HG02840 (cell line): Measurements from ENCODE around the gene ECHDC1.
"Not testable (repeated sequence)": the region's sequence is repeated elsewhere in the genome, so short reads cannot be mapped to it uniquely, and the experiment has no call there.

ENCODE experiments used
- ATAC-seq: cut with Tn5 transposase; IDR thresholded peaks from one replicate; pipeline ENCODE4 v1.9.1; 2021; ENCODE audit warnings: mild to moderate bottlenecking, moderate library complexity, moderate number of reproducible peaks; ENCODE audit not compliant: unreplicated experiment, low FRiP score

The ECHDC1 gene, protein sequence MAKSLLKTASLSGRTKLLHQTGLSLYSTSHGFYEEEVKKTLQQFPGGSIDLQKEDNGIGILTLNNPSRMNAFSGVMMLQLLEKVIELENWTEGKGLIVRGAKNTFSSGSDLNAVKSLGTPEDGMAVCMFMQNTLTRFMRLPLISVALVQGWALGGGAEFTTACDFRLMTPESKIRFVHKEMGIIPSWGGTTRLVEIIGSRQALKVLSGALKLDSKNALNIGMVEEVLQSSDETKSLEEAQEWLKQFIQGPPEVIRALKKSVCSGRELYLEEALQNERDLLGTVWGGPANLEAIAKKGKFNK

DNA sequence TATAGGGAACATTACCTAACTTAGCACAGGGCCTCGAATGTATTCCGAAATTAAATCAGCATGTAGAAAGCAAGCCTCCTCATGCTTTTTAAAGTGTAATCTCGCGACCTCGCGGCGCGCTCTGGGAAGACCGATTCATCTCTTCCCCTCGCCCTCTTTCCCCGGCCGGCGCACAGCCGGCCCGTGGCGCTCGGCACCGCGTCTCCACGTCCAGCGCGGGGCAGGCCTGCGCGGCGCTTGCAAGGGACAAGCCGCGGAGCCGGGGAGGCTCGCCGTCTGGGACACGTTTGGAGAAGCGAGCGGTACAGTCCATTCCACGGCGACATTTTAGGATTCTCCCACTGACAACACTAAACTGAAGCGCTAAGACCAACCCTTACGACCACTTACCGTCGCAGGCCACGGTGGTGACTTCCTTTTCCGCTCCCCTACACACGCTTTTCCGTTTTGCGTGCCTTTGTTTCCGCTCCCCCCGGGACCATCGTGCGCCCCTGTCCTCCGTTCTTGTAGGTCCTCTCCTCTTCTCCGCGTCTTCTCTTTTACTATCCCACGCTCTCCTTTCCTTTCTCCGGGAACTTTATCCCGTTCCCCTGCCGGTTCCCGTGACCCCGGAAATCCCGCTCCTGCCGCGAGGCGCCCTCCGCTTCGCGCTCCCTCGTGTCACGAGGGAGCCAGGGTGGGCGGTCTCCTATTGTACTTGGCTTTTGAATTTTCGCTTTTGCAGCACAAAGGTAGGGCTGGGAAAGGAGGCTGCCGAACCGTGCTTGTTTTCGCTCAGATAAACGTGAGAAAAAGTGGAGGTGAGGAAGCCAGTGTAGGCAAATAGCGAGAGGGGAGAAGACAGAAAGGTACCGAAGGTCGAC, at the start of gene ECHDC1:
Gene ECHDC1 (minus strand): TSS at position 664 of the 863 bp plus-strand sequence. CDS start 12,581 bp downstream, outside the sequence.
- peak; percentile 81 for ATAC-seq

DNA sequence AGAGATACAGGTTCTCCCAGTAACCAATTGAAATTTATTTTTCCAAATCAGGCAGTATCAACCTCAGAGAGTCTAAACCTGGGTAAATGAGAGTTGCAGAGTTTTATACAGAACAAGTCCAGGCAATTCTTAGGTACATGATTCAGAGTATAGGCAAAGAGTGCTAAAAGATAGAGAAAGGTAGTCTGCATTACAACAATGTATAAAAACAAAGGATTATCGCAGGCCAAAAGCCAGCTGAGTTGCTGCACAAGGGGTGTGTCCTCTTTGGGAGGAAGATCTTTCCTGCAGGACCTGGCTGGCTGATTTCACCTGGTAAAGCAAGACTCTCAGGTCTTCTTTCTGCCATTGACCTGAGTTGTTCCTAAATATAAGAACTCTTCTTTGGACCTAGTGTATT, 48.9 kb upstream of the ECHDC1 start:
- ATAC-seq, result no peak

DNA sequence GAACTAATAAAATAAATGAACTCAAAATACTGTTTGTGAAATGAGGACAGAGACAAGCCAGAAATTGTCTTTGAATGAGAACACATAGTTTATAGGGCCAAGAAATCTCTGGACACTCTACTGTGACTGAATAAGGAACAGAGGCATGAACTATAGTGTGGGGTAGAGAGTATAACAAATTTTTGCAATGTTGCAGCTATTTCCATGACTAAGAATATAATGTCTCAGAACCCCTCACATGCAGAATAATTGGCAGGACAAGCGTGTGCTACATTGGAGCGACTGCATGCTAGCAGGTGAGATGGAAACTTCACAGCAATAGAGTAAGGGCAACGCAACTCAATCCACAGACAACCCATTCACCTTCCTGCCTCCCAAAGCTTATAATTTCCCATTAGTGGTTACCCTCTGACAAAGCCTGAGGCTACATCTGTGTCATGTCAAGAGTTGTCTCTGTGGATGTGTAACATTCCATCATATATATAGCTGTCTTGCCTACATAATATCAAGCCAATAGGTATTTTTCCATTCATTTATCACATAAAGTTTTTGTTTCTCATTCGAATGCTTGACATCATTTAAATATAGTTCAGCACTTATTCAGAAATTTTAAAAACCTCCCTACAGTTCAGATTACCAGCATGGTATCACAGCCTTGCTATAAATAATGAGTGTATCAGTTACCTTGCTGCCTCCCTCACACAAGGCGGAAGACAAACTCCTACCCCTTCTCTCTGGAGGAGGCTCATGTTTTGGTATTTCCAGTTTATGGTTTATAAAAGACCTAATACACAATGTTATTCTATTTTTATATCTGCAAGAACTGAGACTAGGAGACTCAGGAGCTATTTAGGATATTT, 47.9 kb upstream of the ECHDC1 start:
- ATAC-seq, result no peak

DNA sequence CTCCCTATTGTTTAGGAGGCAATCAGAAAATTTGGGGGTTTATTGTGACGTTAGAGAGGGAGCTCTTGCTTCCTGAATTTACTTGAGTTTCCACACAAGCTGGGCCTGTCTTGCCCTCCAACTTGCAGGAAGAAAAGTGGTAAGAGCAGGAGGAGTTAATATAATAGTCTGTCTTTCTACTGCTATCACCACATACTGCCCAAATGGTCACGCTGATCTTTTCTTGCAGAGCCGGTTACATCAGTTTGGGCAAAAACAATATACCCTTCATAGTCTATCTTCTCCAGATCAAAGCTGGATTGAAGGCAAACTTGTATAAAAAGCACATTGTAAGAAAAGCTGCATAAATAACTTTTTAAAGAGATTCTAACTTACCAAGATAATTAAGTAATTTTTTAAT, 46.3 kb upstream of the ECHDC1 start:
- ATAC-seq, result no peak

DNA sequence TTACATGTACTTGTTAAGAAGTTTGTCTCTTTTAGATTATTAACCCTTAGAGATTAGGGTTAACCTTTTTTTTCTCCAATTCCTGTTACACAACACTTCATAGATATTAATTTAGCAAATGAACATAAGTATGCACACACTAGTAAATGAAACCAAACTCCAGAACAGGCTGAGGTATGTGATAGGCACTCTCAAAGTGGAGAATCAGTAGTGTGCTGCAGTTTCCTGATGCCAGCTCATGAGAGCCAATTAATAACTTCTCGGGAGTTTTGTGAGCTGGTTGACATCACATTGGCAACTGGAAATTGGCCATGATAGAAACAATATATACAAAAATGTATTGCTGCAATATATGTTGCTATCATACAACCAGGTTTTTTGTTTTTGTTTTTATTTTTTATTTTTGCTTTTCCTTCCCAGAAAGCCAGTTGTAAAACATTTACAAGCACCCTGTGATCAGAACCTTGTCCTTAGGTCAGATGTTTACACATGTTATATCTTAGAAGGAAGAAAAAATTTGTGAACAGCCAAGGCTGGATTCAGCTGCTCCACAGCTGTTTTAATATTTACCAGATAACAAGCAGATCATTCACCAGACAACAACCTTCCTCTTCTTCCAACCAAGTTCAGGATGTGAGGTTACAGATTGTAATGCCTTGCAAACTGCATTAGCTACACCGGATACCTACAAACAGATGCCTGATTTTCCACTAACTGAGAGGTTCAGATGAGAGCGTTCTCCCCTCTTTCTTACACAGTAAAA, 42.4 kb upstream of the ECHDC1 start:
- no peak for ATAC-seq

DNA sequence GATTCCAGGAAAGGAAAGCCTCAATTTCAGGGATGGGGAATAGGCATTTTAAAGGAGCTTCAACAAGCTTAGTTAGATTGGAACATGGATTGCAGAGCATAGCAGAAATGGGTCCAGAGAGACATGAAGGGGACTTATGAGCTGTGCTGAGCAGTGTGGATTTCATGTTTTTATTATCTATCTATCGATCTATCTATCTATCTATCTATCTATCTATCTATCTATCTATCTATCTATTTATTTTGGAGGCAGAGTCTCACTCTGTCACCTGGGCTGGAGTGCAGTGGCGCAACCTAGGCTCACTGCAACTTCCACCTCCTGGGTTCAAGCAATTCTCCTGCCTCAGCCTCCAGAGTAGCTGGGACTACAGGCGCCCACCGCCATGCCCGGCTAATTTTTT, 41.4 kb upstream of the ECHDC1 start:
- not testable (repeated sequence) for ATAC-seq

DNA sequence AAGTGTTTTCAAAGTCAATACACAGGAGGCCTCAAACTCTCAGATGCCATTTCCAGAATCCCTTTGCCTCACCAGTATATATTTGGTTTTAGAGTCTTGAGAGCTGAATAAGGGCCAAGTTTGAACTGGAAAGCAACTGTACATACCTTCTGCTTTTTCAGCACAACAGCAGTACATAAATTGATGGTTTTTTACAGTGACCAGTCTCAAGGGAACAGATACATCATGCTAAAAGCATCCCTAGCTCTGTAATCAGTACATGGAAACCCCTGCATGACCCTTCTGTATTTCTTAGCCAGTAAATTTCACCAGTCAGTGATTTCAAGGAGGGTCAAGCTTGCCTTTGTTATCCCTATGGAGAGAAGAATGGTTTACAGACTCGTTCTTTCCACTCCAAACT, 40.6 kb upstream of the ECHDC1 start:
- no peak for ATAC-seq

DNA sequence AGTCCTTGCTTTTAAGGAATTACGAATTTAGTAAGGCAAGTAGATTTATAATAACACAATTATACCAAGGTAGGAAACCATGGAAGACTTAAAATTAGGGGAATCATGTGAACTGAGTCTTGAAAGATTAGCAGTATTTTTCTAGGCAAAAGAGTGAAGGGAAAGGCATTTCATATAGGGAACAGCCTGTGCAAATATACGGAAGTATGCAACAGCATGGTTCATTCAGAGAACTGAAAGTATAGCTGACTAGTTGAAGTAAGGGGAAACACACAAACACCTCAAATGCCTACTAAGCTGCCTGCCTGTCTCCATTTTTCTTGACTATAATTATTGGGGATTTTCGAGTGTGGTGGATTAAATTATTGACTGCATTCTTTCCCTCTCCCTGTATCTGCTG, 39.0 kb upstream of the ECHDC1 start:
- no peak for ATAC-seq

DNA sequence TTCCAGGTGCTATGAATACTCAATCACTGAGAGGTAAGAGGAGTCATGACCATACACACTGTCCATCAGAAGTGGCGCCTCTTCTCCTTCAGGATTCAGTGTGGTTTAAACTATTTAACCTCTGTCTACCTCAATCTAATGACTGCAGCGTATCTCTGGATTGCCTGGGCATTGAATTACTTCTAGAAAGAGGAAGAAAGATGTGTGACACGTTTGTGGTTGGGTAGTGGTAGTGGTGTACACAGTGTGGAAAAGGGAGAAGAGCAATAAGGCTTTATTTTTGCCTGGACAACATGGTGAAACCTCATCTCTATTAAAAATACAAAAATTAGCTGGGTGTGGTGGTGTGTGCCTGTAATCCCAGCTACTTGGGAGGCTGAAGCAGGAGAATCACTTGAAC, 38.0 kb upstream of the ECHDC1 start:
- no peak for ATAC-seq

DNA sequence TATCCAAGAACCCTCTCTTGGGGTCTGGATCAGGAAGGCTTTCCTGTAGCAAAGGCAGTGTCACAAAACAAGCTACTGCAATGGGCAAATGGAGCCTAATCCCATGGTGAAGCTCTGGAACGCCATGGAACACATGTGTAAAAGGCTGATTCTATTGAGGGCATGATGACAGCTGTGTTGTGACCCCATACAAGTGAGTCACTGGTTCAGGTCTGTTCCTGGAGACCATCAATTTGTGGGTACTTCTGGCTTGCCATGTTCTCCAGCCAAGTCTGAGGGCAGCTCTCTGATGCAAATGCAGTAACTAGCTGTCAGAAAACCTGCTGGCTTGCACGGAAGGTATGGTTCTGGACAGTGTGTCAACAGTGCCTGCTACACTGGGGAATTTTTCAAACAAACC, 33.3 kb upstream of the ECHDC1 start:
- ATAC-seq, result no peak

DNA sequence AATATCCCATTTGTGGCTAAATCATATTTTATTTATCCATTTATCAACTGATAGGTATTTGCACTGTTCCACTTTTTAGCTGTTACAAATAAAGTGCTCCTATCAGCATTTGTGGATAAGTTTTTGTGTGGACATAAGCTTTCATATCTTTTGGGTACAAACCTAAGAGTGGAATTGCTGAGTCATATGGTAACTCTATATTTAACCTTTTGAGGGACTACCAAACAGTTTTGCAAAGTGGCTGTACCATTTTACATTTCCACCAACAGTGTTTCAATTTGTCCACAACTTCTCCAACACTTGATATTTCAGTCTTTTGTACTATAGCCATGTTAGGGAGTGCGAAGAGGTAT, 23.6 kb upstream of the ECHDC1 start:
- ATAC-seq, result no peak

DNA sequence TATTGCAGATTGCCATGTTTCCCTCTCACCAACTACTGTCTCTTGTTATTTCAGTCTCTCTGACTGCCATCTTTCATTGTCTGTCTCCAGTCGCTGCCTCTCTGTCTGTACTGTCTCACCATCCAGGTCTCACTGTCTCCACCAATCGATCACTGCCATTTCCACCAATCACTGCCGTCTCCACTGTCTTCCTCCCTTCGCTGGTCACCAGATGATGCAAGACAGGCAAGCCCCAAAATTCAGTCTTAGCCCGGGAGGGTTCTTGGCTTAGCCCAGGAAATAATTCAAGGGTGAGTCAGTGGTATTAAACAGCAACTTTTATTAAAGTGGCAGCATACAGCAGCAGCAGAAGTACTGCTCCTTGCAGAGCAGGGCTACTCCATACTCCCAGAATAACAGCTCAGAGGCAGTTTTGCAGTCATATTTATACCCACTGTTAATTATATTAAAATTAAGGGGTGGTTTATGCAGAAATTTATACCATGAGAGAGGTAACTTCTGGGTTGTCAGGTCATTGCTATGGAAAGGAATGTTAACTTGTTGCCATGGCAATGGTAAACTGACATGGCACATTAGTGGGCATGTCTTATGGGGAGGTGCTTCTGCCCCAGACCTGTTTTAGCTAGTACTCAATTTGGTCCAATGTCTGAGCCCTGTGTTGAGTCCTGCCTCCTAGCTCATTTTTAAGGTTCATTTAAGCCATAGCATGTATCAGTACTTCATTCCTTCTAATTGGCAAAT, 23.0 kb upstream of the ECHDC1 start:
- no peak for ATAC-seq

DNA sequence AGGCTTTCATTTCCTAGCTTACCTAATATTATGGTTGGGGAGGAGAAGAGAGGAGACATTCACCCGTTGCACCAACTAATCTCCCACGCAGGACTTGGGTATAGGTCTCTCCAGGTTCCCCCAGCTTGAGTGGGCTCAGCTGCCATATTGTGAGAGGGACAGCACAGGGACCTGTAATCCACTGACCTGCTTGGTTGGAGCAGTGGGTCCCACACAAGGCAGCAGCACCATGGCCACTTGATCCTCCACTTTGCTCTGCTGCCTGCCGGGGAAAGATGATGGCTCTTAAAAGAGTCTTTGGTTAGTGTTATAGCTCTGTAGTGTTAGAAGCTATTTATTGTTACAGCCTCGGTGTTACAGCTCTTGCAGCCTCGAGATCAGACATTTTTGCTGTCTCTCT, 22.5 kb upstream of the ECHDC1 start:
- no peak for ATAC-seq

DNA sequence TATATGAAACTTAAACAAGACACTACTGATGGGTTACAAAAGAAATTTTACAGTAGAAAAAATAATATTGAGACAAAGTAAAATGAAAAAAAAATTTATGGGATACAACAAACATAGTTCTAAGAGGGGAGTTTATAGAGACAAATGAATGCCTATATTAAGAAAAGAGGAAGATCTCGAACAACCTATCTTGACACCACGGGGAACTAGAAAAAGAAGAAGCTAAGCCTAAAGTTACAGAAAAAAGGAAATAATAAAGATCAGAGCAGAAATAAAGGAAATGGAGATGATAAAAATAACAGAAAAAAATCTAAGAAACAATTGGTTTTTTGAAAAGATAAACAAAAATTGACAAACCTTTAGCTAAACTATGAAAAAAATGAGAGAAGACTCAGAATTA, 9.1 kb upstream of the ECHDC1 start:
- no peak for ATAC-seq

DNA sequence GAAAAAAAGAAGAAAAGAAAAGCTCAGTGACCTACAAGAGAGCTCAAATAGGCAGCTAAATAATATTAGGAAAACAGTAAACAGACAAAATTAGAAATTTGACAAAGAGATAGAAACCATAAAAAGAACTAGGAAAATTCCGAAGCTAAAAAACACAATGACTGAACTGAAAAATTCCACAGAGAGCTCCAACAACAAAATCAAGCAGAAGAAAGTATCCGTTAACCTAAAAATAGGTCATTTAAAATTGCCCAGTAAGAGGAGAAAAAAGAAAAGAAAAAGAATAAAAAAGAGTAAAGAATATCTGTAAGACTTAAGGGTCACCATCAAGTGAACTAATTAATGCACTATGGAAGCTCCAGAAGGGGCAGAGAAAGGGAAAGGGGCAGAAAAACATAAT, 6.6 kb upstream of the ECHDC1 start:
- no peak for ATAC-seq

DNA sequence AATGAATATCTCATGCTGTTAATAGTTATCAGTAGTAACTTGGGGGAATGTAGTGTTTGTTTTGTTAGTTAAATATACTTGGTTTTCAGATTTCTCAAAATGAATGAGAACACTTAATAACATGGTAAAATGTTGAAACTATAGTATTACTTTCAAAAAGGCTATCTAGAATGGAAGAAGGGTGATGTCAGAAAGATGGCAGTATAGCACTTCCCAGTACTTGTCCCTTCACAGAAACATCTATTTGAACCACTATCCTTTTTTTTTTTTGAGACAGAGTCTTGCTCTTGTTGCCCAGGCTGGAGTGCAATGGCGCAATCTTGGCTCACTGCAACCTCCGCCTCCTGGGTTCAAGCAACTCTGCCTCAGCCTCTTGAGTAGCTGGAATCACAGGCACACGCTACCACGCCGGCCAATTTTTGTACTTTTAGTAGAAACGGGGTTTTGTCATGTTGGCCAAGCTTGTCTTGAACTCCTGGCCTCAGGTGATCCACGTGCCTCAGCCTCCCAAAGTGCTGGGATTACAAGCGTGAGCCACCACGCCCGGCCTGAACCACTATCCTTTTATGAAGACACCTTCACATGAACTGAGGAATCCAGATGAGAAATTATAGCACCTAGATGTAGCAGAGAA, 4.7 kb upstream of the ECHDC1 start:
- no peak for ATAC-seq

DNA sequence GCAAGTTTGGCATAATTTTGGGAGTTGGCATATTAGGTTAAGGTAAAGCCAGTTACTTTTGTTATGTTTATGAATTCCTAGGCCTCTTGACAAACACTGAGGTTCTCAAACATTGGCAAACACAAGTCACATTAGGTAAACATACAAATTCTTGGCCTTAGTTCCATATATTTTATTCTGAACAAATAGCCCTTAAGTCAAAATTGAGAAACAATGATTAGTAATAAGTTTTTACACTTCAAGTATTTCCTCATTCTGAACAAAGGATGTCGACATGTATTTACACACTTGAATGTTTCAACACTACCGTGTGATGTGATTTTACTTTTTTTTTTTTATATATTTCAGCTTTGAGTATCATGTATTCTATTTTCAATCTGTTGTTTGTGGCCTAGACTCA, 3.8 kb upstream of the ECHDC1 start:
- ATAC-seq, result no peak

DNA sequence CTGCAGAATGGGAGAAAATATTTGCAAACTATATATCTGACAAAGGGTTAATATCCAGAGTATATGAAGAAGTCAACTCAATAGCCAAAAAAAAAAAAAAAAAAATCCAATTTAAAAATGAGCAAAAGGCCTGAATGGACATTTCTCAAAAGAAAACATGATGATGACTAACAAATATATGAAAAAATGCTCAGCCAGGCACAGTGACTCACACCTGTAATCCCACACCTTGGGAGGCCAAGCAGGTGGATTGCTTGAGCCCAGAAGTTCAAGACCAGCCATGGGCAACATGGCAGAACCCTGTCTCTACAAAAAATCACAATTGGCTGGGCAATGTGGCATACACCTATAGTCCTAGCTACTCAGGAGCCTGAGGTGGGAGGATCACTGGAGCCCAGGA, 2.1 kb upstream of the ECHDC1 start:
- no peak for ATAC-seq
